Dendritic cell treated with granulocyte-macrophage colony-stimulating factor and Interleukin-4, amounts not matched to agents 40 ng/mL and 50 ng/mL, for 4 days (primary cell): ENCODE results near the gene RALGDS.
"Not testable (repeated sequence)": the region's sequence is repeated elsewhere in the genome, so short reads cannot be mapped to it uniquely, and the experiment has no call there.

Experiments used
- H3K27ac Mint-ChIP-seq: one replicate; pipeline ENCODE4 v1.8.0; 2022; ENCODE audit warnings: mild to moderate bottlenecking, mixed read lengths
- H3K27me3 Mint-ChIP-seq: one replicate; pipeline ENCODE4 v1.8.0; 2022; ENCODE audit warnings: mild to moderate bottlenecking, mixed read lengths
- H3K36me3 Mint-ChIP-seq: one replicate; pipeline ENCODE4 v1.8.0; 2022; ENCODE audit warnings: low read depth, mixed read lengths
- H3K4me1 Mint-ChIP-seq: one replicate; pipeline ENCODE4 v1.8.0; 2022; ENCODE audit warnings: low read depth, mixed read lengths
- H3K4me3 Mint-ChIP-seq: one replicate; pipeline ENCODE4 v1.8.0; 2022; ENCODE audit warnings: mild to moderate bottlenecking, moderate library complexity, mixed read lengths
- H3K9me3 Mint-ChIP-seq: one replicate; pipeline ENCODE4 v1.8.0; 2022; ENCODE audit warnings: mixed read lengths
- intact Hi-C: fragments of 100-400 bp; cut with micrococcal nuclease; formaldehyde crosslinking; loops from one replicate; pipeline ENCODE4 v1.15.0; 2022

The RALGDS gene

DNA sequence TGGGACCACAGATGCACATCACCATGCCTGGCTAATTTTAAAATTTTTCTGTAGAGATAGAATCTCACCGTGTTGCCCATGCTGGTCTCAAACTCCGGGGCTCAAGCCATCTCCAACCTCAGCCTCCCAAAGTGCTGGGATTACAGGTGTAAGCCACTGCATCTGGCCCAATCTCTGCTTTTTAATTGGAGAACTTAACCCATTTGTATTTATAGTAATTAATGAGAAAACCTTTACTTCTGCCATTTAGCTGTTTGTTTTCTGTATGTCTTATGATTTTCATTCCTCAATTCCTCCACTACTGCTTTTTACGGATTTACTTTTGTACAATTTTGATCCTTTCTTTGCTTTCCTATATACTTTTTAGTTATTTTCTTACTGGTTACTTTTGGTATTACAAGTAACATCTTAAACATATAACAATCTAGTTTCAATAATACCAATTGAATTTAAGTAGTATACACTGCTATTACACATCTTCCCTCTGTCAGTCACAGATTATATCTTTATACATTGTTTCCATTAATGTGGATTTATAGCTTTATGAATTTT lies 26.1 kb downstream of the RALGDS start:
- no peak overlapping the region for H3K4me3 Mint-ChIP-seq
- peaks cover 43% of the 10 kb centered on the region for H3K36me3 Mint-ChIP-seq
- H3K4me1 Mint-ChIP-seq: no peaks in the 10 kb centered on the region
- intact Hi-C loops: loop anchor here (5.0 kb wide), 1 partner anchor 48 kb away; no protein-coding TSS in a partner anchor
- H3K27me3 Mint-ChIP-seq: no peaks in the 10 kb centered on the region
- no peak overlapping the region for H3K27ac Mint-ChIP-seq
- H3K9me3 Mint-ChIP-seq: peaks cover 20% of the 10 kb centered on the region

DNA sequence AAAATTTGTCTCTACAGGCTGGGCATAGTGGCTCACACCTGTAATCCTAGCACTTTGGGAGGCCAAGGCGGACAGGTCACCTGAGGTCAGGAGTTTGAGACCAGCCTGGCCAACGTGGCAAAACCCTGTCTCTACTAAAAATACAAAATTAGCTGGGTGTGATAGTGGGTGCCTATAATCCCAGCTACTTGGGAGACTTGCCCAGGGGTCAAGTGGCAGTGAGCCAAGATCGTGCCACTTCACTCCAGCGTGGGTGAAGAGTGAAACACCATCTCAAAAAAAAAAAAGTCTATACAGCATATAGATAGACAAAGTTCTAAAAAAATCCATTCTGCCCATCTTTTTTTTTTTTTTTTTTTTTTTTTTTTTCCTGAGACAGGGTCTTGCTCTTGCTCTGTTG lies 26.7 kb downstream of the RALGDS start:
- H3K4me1 Mint-ChIP-seq, H3K27ac Mint-ChIP-seq, intact Hi-C loops, H3K27me3 Mint-ChIP-seq, H3K4me3 Mint-ChIP-seq: not testable (repeated sequence)
- Mint-ChIP-seq H3K36me3 (peaks cover 38% of the 10 kb centered on the region), H3K9me3 (peaks cover 20% of the 10 kb centered on the region)

DNA sequence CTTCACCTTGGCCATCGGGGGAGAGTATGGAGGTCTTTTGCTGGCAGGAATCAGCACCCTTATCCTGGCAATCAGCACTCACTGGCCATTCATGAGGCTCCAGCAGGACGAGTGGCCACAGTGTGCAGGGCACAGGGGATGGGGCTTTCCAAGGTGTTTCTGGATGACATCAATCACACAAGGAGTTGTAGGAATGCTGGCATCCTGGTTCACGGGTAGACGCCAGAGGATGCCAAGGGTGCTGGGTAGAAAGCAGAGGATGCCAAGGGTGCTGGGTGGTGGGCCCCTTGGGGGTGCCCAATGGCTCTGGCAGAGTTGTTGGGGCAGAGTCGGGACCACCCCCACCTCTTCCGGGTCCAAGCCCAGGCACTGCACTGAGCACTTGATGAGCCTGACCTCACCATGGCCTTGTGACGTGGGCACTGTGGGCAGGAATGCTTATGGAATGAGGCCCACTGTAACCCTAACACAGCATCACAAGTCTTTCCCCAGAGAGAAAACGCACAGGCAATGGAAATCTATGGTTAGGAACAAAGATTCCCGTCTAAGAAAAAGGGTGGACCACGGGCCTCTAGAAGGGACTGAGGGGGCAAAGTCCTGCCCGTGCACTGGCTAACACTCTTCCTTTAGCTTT lies 30.2 kb downstream of the RALGDS start:
- no peak overlapping the region for H3K27ac Mint-ChIP-seq
- peaks cover 2% of the 10 kb centered on the region for H3K9me3 Mint-ChIP-seq
- H3K27me3 Mint-ChIP-seq: no peaks in the 10 kb centered on the region
- no peaks in the 10 kb centered on the region for H3K4me1 Mint-ChIP-seq
- intact Hi-C loops: no loop called here
- H3K36me3 Mint-ChIP-seq: peaks cover 3% of the 10 kb centered on the region
- H3K4me3 Mint-ChIP-seq: no peak overlapping the region

DNA sequence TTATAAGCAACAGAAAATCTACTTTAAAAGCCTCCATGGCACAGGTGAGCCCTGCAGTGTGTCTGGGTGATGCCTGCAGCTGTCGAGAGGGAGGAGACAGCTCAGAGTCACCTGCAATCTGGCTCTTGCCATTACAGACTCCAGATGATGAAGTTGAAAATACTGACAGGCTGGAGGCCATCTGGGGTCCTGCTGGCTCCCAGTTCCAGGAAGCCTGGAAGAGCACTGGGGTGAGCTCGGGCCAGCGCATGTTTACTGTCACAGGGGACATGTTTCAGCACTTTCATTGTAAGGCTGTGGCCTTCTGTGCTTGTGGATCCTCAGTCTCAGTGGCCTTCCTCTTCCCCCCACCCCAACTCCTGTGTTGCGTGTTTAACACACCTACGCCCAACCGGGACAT lies 30.9 kb downstream of the RALGDS start:
- Mint-ChIP-seq H3K9me3 (no peaks in the 10 kb centered on the region), H3K27ac (no peak overlapping the region)

DNA sequence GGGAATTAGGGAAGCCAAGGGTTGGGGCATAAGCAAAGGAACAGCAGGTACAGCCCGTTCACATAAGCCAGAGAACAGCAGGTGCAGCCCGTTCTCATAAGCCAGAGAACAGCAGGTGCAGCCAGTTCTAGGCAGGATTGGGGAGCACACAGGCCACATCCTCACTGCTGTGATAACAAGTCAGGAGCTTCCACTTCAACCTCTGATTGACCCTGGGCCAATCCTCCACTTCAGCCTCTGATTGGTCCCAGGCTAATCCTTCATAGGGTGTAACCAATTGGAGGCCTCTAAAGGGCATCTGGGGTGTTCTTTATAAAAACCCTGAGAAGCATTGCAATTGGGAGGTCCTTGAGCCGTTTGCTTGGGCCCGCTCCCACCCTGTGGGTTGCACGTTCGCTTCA lies 31.8 kb downstream of the RALGDS start:
- Mint-ChIP-seq H3K36me3 (no peaks in the 10 kb centered on the region), H3K9me3 (no peaks in the 10 kb centered on the region), H3K27ac (no peak overlapping the region), H3K27me3 (no peaks in the 10 kb centered on the region), H3K4me1 (no peaks in the 10 kb centered on the region), H3K4me3 (no peak overlapping the region)
- intact Hi-C loops: no loop called here

More for the DNA sequence above, 30.9 kb downstream of the RALGDS start:
- intact Hi-C loops: no loop called here
- no peak overlapping the region for H3K4me3 Mint-ChIP-seq
- no peaks in the 10 kb centered on the region for H3K27me3 Mint-ChIP-seq
- no peaks in the 10 kb centered on the region for H3K36me3 Mint-ChIP-seq
- no peaks in the 10 kb centered on the region for H3K4me1 Mint-ChIP-seq

DNA sequence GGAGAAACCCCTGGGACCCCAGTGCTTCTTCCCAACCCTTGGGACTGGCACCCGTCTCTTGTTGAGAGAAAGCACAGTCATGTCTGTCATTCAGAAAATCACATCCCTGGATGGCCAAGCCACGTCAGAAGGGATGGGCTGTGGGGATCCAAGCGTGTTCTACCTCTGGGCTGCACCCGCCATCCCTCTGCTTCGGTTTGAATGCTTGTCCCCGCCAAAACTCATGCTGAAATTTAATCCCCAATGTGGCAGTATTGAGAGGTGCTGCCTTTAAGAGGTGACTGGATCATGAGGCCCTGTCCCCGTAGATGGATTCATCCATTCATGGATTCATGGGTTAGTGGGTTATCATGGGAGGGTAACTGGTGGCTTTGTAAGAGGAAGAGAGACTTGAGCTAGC lies 32.3 kb downstream of the RALGDS start:
- H3K27ac Mint-ChIP-seq: no peak overlapping the region
- H3K4me1 Mint-ChIP-seq: no peaks in the 10 kb centered on the region
- peaks cover under 1% of the 10 kb centered on the region for H3K27me3 Mint-ChIP-seq
- H3K36me3 Mint-ChIP-seq: no peaks in the 10 kb centered on the region
- intact Hi-C loops: no loop called here
- H3K4me3 Mint-ChIP-seq: no peak overlapping the region
- no peaks in the 10 kb centered on the region for H3K9me3 Mint-ChIP-seq

DNA sequence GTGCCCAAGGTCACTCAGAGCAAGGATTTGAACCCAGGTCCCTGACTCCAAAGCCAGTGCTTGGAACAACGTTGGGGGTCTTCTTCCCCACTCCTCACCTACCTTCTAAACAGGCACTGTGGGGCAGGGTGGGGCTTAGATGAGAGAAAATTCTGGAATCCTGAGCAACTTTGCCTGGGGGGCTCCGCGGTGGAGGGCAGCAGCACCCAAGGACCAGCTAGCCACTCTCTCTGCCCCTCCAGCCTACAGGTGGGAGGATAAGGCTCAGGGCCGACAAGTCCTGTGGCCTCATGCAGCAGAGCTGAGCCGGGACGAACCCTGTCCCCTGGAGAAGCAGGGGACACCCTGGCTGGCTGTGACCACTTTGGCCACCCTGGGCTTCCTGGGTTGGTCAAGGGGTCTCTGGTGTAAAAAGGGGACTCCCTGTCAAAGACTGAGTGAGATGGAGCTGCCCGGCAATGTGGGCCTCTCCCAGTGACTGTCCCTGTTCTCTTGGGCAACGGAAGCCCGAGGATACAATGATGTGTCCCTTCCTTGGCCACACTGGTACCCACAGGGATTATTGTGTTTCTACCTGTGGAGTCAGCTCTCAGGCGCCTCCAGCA lies 32.8 kb downstream of the RALGDS start:
- Mint-ChIP-seq H3K4me1 (no peaks in the 10 kb centered on the region), H3K27me3 (peaks cover 3% of the 10 kb centered on the region), H3K27ac (no peak overlapping the region), H3K36me3 (no peaks in the 10 kb centered on the region), H3K9me3 (no peaks in the 10 kb centered on the region), H3K4me3 (no peak overlapping the region)
- intact Hi-C loops: no loop called here

DNA sequence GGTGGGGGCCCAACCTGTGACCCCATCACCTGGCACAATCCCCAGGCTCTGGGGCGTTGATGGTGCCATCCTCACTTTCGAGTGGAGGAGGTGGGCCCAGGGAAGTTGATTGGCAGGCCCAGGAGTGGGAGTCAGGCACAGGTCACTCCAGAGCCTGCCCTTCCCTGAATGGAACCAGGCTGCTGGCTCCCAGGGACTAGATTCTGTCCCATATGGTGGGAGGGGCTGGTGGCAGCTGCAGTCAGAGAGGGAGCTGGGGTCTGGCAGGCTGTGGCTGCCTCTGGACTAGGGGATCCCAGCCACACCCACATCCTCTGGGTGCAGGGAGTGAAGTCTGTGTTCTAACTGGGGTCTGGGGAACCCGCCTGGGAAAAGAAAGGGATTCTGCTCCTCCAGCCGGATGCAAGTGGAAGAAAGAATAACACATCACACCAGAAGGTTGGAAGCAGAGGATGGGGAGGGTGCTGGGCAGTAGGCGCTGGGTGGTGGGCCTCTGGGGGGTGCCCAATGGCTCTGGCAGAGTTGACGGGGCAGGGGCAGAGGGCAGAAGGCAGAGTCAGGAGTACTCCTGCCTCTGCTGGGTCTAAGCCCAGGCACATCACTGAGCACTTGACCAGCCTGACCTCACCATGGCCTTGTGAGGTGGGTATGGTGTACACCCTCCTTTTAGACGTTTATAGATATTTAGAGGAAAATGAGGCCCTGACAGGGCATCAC lies 33.5 kb downstream of the RALGDS start:
- H3K27me3 Mint-ChIP-seq: peaks cover 3% of the 10 kb centered on the region

DNA sequence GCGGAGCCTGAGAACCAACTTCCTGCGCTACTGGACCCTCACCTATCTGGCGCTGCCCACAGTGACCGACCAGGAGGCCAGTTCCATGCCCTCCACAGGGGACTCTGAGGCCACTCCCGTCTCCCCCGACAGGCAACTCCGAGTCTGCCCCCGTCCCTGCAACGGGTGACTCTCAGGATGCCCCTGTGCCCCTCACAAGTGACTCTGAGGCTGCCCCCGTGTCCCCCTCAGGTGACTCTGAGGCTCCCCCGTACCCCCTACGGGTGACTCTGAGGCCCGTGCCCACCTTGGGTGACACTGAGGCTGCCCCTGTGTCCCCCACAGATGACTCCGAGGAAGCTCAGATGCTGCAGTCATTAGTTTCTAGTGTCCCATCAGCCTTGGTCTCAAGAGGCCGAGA lies 34.1 kb downstream of the RALGDS start:
- H3K4me1 Mint-ChIP-seq: no peaks in the 10 kb centered on the region
- H3K9me3 Mint-ChIP-seq: no peaks in the 10 kb centered on the region
- intact Hi-C loops: no loop called here
- no peaks in the 10 kb centered on the region for H3K36me3 Mint-ChIP-seq
- no peak overlapping the region for H3K4me3 Mint-ChIP-seq
- peaks cover 4% of the 10 kb centered on the region for H3K27me3 Mint-ChIP-seq
- no peak overlapping the region for H3K27ac Mint-ChIP-seq

More for the DNA sequence above, 33.5 kb downstream of the RALGDS start:
- H3K9me3 Mint-ChIP-seq: no peaks in the 10 kb centered on the region
- no peak overlapping the region for H3K27ac Mint-ChIP-seq
- H3K36me3 Mint-ChIP-seq: no peaks in the 10 kb centered on the region
- H3K4me1 Mint-ChIP-seq: no peaks in the 10 kb centered on the region
- H3K4me3 Mint-ChIP-seq: no peak overlapping the region
- intact Hi-C loops: no loop called here

DNA sequence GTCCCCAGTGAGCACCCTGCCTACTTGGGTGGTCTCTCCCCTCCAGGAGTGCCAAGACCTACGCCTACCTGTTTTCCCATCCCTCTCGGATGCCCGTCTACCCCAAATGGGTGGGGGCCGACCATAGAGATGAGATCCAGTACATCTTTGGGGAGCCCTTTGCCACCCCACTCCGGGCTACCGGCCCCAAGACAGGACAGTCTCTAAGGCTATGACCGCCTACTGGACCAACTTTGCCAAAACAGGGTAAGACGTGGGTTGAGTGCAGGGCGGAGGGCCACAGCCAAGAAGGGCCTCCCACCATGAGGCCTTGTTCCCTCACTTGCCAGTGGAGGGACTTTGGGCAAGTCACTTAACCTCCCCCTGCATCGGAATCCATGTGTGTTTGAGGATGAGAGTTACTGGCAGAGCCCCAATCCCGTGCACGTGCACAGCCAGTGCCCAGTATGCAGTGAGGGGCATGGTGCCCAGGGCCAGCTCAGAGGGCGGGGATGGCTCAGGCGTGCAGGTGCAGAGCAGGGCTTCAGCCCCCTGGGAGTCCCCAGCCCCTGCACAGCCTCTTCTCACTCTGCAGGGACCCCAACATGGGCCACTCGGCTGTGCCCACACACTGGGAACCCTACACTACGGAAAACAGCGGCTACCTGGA lies 34.7 kb downstream of the RALGDS start:
- H3K9me3 Mint-ChIP-seq, H3K4me3 Mint-ChIP-seq, intact Hi-C loops, H3K36me3 Mint-ChIP-seq, H3K27ac Mint-ChIP-seq, H3K4me1 Mint-ChIP-seq, H3K27me3 Mint-ChIP-seq: not testable (repeated sequence)

DNA sequence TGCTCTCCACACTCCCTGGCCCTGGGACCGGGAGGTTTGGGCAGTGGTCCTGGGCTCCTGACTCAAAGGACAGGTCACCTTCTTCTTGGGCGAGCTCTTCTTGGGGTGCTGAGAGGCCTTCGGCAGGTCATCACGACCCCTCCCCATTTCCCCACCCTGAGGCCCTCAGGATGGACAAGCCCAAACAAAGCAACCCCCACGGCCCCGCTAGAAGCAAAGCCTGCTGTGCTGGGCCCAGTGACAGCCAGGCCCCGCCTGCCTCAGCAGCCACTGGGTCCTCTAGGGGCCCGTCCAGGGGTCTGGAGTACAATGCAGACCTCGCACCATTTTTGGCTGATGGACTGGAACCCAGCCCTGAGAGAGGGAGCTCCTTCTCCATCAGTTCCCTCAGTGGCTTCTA lies 37.4 kb downstream of the RALGDS start:
- H3K27me3 Mint-ChIP-seq, H3K36me3 Mint-ChIP-seq, H3K9me3 Mint-ChIP-seq, H3K4me3 Mint-ChIP-seq, intact Hi-C loops, H3K4me1 Mint-ChIP-seq, H3K27ac Mint-ChIP-seq: not testable (repeated sequence)

DNA sequence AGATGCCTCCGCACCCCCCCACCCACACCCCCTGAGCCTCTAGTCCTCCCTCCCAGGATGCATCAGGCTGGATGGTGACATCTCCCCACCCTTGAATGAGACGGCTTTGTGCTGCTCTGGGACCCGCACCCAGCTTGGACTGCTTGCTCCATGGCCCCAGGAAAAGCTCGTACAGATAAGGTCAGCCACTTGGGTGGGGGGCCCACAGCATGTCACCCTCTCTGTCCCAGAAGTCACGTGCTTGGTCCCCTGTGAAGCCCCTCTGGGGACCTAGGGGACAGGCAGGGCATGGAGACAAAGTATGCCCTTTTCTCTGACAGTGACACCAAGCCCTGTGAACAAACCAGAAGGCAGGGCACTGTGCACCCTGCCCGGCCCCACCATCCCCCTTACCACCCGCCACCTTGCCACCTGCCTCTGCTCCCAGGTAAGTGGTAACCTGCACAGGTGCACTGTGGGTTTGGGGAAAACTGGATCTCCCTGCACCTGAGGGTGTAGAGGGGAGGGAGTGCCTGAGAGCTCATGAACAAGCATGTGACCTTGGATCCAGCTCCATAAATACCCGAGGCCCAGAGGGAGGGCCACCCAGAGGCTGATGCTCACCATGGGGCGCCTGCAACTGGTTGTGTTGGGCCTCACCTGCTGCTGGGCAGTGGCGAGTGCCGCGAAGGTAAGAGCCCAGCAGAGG lies 38.9 kb downstream of the RALGDS start:
- not testable (repeated sequence) for H3K27me3 Mint-ChIP-seq, H3K4me1 Mint-ChIP-seq

DNA sequence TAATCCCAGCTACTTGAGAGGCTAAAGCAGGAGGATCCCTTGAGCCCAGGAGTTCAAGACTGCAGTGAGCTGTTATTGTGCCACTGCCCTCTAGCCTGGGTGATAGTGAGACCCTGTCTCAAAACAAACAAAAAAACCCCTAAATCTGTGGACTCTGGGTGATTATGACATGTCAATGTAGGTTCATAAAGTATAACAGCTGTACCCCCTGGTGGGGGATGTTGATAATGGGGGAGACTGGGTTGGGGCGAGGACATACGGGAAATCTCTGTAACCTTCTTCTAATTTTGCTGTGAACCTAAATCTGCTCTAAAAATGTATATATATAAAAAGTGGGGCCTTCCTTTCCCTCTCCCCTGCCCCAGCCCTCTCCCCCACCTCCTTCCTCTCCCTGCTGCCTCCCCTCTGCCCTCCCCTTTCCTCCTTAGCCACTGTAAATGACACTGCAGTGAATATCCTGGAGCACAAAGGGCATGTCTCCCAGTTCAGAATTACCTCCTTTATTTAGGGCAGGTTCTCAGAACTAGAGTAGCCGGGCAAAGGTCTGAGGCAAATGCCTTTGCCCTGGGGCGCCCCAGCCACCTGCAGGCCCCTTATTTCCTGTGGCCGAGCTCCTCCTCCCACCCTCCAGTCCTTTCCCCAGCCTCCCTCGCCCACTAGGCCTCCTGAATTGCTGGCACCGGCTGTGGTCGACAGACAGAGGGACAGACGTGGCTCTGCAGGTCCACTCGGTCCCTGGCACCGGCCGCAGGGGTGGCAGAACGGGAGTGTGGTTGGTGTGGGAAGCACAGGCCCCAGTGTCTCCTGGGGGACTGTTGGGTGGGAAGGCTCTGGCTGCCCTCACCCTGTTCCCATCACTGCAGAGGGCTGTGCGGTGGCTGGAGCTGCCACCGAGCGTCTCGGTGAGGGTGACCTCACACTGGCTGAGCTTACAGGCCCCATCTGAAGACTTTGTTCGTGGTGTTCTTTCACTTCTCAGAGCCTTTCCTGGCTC lies 40.0 kb downstream of the RALGDS start:
- H3K27me3 Mint-ChIP-seq, intact Hi-C loops, H3K4me1 Mint-ChIP-seq, H3K36me3 Mint-ChIP-seq, H3K4me3 Mint-ChIP-seq, H3K27ac Mint-ChIP-seq, H3K9me3 Mint-ChIP-seq: not testable (repeated sequence)

More for the DNA sequence above, 38.9 kb downstream of the RALGDS start:
- H3K4me3 Mint-ChIP-seq, H3K9me3 Mint-ChIP-seq, H3K36me3 Mint-ChIP-seq, intact Hi-C loops, H3K27ac Mint-ChIP-seq: not testable (repeated sequence)
